Measurements from ENCODE around the gene SPEF2. TPM values are rescaled to one million over a fixed set of nuclear protein-coding genes. Genes with fewer than 3 reads are reported as not detected.

Gene SPEF2
- total RNA-seq, 2 donors from 2014 or later, result 2.4 to 7.9 TPM

GRCh38 chr5:35660451-35660850 is 42.8 kb downstream of the SPEF2 start:
- Histone ChIP-seq H3K4me3 (no peak overlapping the region), H3K27ac (no peak overlapping the region), H3K36me3 (no peaks in the 10 kb centered on the region), H3K4me1 (replicated peaks) (no peaks in the 10 kb centered on the region), H3K9me3 (no peaks in the 10 kb centered on the region), H3K27me3 (replicated peaks; ENCODE audit: insufficient read depth) (no peaks in the 10 kb centered on the region)
- WGBS, result 74% methylated on average over 1 of the region's 1 CpG
- intact Hi-C loops (cut with DNase I), result no loop called here
- TF ChIP-seq CTCF (IDR thresholded peaks at IDR 0.05), result no peak
- no peak for TF ChIP-seq POLR2A (IDR thresholded peaks at IDR 0.05)
- no peak for TF ChIP-seq POLR2AphosphoS5 (IDR thresholded peaks at IDR 0.05)
- DNase-seq (ENCODE audit: low spot score), result no peak

DNA sequence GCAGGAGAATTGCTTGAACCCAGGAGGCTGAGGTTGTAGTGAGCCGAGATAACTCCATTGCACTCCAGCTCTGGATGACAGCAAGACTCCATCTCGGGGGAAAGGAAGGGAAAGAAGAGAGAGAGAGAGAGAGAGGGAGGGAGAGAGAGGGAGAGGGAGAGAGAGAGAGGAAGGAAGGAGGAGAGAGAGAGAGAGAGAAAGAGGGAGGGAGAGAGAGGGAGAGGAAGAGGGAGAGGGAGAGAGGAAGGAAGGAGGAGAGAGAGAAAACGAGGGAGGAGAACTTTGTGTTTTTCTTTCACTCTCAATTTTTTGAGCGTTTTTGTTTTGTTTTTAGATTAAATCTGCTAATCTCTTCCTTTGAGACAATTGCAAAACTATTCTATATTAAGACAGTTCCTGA is 46.9 kb downstream of the SPEF2 start:
- H3K9me3 ChIP-seq, result no peaks in the 10 kb centered on the region
- no peak overlapping the region for H3K27ac ChIP-seq
- 76% methylated on average over 4 of the region's 4 CpGs for WGBS
- H3K4me3 ChIP-seq, result no peak overlapping the region
- intact Hi-C loops (cut with DNase I), result no loop called here
- H3K36me3 ChIP-seq, result no peaks in the 10 kb centered on the region
- H3K27me3 ChIP-seq (replicated peaks; ENCODE audit: insufficient read depth), result no peaks in the 10 kb centered on the region
- no peaks in the 10 kb centered on the region for H3K4me1 ChIP-seq (replicated peaks)
- DNase-seq (ENCODE audit: low spot score), result no peak
- no peak for TF ChIP-seq POLR2A (IDR thresholded peaks at IDR 0.05)
- TF ChIP-seq POLR2AphosphoS5 (IDR thresholded peaks at IDR 0.05), result no peak
- TF ChIP-seq CTCF (IDR thresholded peaks at IDR 0.05), result no peak

GRCh38 chr5:35665096-35665495 is 47.4 kb downstream of the SPEF2 start:
- Histone ChIP-seq H3K4me3 (no peak overlapping the region), H3K4me1 (replicated peaks) (no peaks in the 10 kb centered on the region), H3K27ac (no peak overlapping the region), H3K36me3 (no peaks in the 10 kb centered on the region), H3K9me3 (no peaks in the 10 kb centered on the region), H3K27me3 (replicated peaks; ENCODE audit: insufficient read depth) (no peaks in the 10 kb centered on the region)
- DNase-seq (ENCODE audit: low spot score), result no peak
- whole genome bisulfite sequencing, result 53% methylated on average over 4 of the region's 4 CpGs
- TF ChIP-seq POLR2A (IDR thresholded peaks at IDR 0.05), result no peak
- no peak for TF ChIP-seq CTCF (IDR thresholded peaks at IDR 0.05)
- TF ChIP-seq POLR2AphosphoS5 (IDR thresholded peaks at IDR 0.05), result no peak
- intact Hi-C loops (cut with DNase I), result no loop called here

GRCh38 chr5:35668319-35668718 is 50.7 kb downstream of the SPEF2 start:
- H3K27ac ChIP-seq, result no peak overlapping the region
- 99% methylated on average over 2 of the region's 2 CpGs for WGBS
- H3K36me3 ChIP-seq, result no peaks in the 10 kb centered on the region
- no peak overlapping the region for H3K4me3 ChIP-seq
- H3K4me1 ChIP-seq (replicated peaks), result no peaks in the 10 kb centered on the region
- H3K27me3 ChIP-seq (replicated peaks; ENCODE audit: insufficient read depth), result no peaks in the 10 kb centered on the region
- DNase-seq (ENCODE audit: low spot score), result no peak
- no peaks in the 10 kb centered on the region for H3K9me3 ChIP-seq
- intact Hi-C loops (cut with DNase I), result no loop called here
- TF ChIP-seq CTCF (IDR thresholded peaks at IDR 0.05), result no peak
- TF ChIP-seq POLR2A (IDR thresholded peaks at IDR 0.05), result no peak
- TF ChIP-seq POLR2AphosphoS5 (IDR thresholded peaks at IDR 0.05), result no peak

DNA sequence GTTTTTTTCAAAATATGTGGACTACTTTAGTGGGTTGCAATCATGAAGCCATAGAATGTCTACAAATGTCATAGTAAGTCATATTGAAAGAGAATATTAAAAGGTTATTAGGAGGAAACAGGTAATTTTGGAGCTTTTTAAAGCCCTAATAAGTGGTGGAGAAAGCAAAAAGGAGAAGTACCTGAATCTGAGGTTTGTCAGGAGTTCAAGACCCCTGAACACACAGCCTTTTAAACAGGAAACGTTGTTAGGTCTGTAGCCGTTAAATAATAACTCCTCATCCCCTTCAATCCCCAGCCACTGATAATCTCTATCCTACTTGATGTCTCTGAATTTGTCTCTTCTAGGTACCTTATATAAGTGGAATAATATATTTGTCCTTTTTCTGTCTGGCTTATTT is 51.1 kb downstream of the SPEF2 start:
- H3K27me3 ChIP-seq (replicated peaks; ENCODE audit: insufficient read depth), result no peaks in the 10 kb centered on the region
- no peak for DNase-seq (ENCODE audit: low spot score)
- H3K4me1 ChIP-seq (replicated peaks), result no peaks in the 10 kb centered on the region
- H3K27ac ChIP-seq, result no peak overlapping the region
- H3K36me3 ChIP-seq, result no peaks in the 10 kb centered on the region
- 85% methylated on average over 2 of the region's 2 CpGs for WGBS
- intact Hi-C loops (cut with DNase I), result no loop called here
- H3K4me3 ChIP-seq, result no peak overlapping the region
- TF ChIP-seq CTCF (IDR thresholded peaks at IDR 0.05) (no peak), POLR2AphosphoS5 (IDR thresholded peaks at IDR 0.05) (no peak), POLR2A (IDR thresholded peaks at IDR 0.05) (no peak)
- H3K9me3 ChIP-seq, result no peaks in the 10 kb centered on the region
